ENCODE data around the gene KRT1.

DNA sequence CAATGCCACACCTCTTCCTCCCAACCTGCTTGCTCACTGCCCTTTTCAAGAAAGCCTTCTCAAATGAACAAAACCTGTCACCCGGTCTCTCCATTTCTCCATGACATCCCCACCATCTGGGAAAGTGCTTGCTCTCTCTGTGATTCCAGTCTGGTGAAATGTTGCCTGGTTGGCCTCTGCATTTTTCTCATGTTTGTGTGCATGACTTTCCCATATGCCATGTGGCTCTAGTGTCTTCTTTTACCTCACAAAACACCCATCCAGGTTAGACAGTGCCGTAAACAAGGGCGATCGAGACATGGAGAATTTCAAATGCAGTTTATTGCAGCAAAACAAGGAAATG is 5.8 kb downstream of the KRT1 start:
- no peak for TF ChIP-seq ZNF274 (IDR thresholded peaks at IDR 0.05; ENCODE audit: low read depth, low read length)
- TF ChIP-seq SUZ12 (IDR thresholded peaks at IDR 0.05; ENCODE audit: extremely low read depth, insufficient read depth, insufficient read length): no peak
- TF ChIP-seq YY1 (IDR thresholded peaks at IDR 0.05; ENCODE audit: insufficient read depth, insufficient read length): no peak
